Measurements from ENCODE around the gene MED13L. TPM values are rescaled to one million over a fixed set of nuclear protein-coding genes. Genes with fewer than 3 reads are reported as not detected.
A peak's percentile ranks its signal among the peaks of the same experiment; 100 is the strongest.

The MED13L gene
- polyA plus RNA-seq, 1 donor (not counting 4 experiments of a cell fraction or from before 2014, with no cell fraction given) = 31.7 TPM

GRCh38 chr12:116066381-116067230 lies 210.9 kb downstream of the MED13L start:
- dilution Hi-C loops (cut with MboI; ENCODE audit: extremely low pct_ligation_motif_present, low sequenced_read_pairs) = no loop called here

GRCh38 chr12:116065606-116066005 lies 211.9 kb downstream of the MED13L start:
- dilution Hi-C loops (cut with MboI; ENCODE audit: extremely low pct_ligation_motif_present, low sequenced_read_pairs) = no loop called here
- FAIRE-seq (peak; percentile 23), DNase-seq (ENCODE audit: low read depth, low spot score) (no peak)
- Histone ChIP-seq H3K9me1 (ENCODE audit: control insufficient read depth, extremely low read depth, insufficient read depth, low read length) (peaks cover 2% of the 10 kb centered on the region), H2AFZ (ENCODE audit: control insufficient read depth, low read length) (no peak overlapping the region), H3K27me3 (ENCODE audit: control insufficient read depth, extremely low read depth, insufficient read depth, low read length) (no peaks in the 10 kb centered on the region), H3K79me2 (ENCODE audit: control insufficient read depth, insufficient read depth, low read length) (peaks cover 63% of the 10 kb centered on the region), H3K9me3 (ENCODE audit: control insufficient read depth, low read depth, low read length) (no peaks in the 10 kb centered on the region), H3K36me3 (ENCODE audit: control insufficient read depth in 2 of 2, extremely low read depth in 1 of 2, insufficient read depth in 2 of 2, low read length in 2 of 2) (no peaks in the 10 kb centered on the region), H3K4me1 (ENCODE audit: control insufficient read depth, extremely low read depth, insufficient read depth, low read length) (no peaks in the 10 kb centered on the region), H4K20me1 (ENCODE audit: control insufficient read depth, extremely low read depth, insufficient read depth, low read length) (peaks cover 7% of the 10 kb centered on the region), H3K9ac (ENCODE audit: control insufficient read depth, extremely low read depth, insufficient read depth, low read length) (no peak overlapping the region), H3K27ac (ENCODE audit: control insufficient read depth, insufficient read depth, low read length) (no peak overlapping the region), H3K4me3 (ENCODE audit: control insufficient read depth in 2 of 3, extremely low read depth in 1 of 3, insufficient read depth in 2 of 3, low read depth in 1 of 3, low read length in 3 of 3) (no peak overlapping the region), H3K4me2 (ENCODE audit: control insufficient read depth, extremely low read depth, insufficient read depth, low read depth, low read length) (no peak overlapping the region)
- no peak for TF ChIP-seq CTCF (optimal IDR thresholded peaks at IDR 0.05 in 1 of 3, IDR thresholded peaks at IDR 0.05 in 1 of 3, conservative IDR thresholded peaks at IDR 0.05 in 1 of 3; ENCODE audit: extremely low read depth in 1 of 3, insufficient read depth in 2 of 3, low read length in 3 of 3)

More at GRCh38 chr12:116066381-116067230, 210.9 kb downstream of the MED13L start:
- no peak overlapping the region for H3K27ac ChIP-seq (ENCODE audit: control insufficient read depth, insufficient read depth, low read length)
- no peaks in the 10 kb centered on the region for H3K4me1 ChIP-seq (ENCODE audit: control insufficient read depth, extremely low read depth, insufficient read depth, low read length)
- DNase-seq (ENCODE audit: low read depth, low spot score) (peak; percentile 15), FAIRE-seq (peak; percentile 49)
- H3K79me2 ChIP-seq (ENCODE audit: control insufficient read depth, insufficient read depth, low read length) = peaks cover 65% of the 10 kb centered on the region
- no peak for TF ChIP-seq EZH2 (IDR thresholded peaks at IDR 0.05; ENCODE audit: low read length)
- TF ChIP-seq CTCF (optimal IDR thresholded peaks at IDR 0.05 in 1 of 3, IDR thresholded peaks at IDR 0.05 in 1 of 3, conservative IDR thresholded peaks at IDR 0.05 in 1 of 3; ENCODE audit: extremely low read depth in 1 of 3, insufficient read depth in 2 of 3, low read length in 3 of 3) = peak; percentile 73 to 82 (median 77)
- no peaks in the 10 kb centered on the region for H3K27me3 ChIP-seq (ENCODE audit: control insufficient read depth, extremely low read depth, insufficient read depth, low read length)
- no peak overlapping the region for H3K4me3 ChIP-seq (ENCODE audit: control insufficient read depth in 2 of 3, extremely low read depth in 1 of 3, insufficient read depth in 2 of 3, low read depth in 1 of 3, low read length in 3 of 3)
- peaks cover 7% of the 10 kb centered on the region for H4K20me1 ChIP-seq (ENCODE audit: control insufficient read depth, extremely low read depth, insufficient read depth, low read length)
- no peaks in the 10 kb centered on the region for H3K36me3 ChIP-seq (ENCODE audit: control insufficient read depth in 2 of 2, extremely low read depth in 1 of 2, insufficient read depth in 2 of 2, low read length in 2 of 2)
- no peak overlapping the region for H3K4me2 ChIP-seq (ENCODE audit: control insufficient read depth, extremely low read depth, insufficient read depth, low read depth, low read length)
- no peak overlapping the region for H2AFZ ChIP-seq (ENCODE audit: control insufficient read depth, low read length)
- H3K9me3 ChIP-seq (ENCODE audit: control insufficient read depth, low read depth, low read length) = no peaks in the 10 kb centered on the region
- peaks cover 2% of the 10 kb centered on the region for H3K9me1 ChIP-seq (ENCODE audit: control insufficient read depth, extremely low read depth, insufficient read depth, low read length)
- no peak overlapping the region for H3K9ac ChIP-seq (ENCODE audit: control insufficient read depth, extremely low read depth, insufficient read depth, low read length)

Data from keratinocyte (primary cell).